H1 (cell line): ENCODE measurements around the gene NDUFV1. TPM values are rescaled to one million over a fixed set of nuclear protein-coding genes. Genes with fewer than 3 reads are reported as not detected.

Source experiments
- EZH2 ChIP-seq: fragments of 200-600 bp; sonication (generic); IDR thresholded peaks from 2 replicates; pipeline ENCODE4 v1.7.1; 2012; ENCODE audit warnings: low read depth, mild to moderate bottlenecking, moderate library complexity, low read length, inconsistent platforms; ENCODE audit not compliant: severe bottlenecking
- polyA plus RNA-seq, 7 experiments: library from polyadenylated mRNA; depleted of rRNA in 3 of 7; stranded (reverse) in 5 of 7; unstranded in 2 of 7; fragments of >200 nt in 5 of 7; fragments of 200-250 nt in 2 of 7; gene quantifications; 1 replicate in 5 of 7; 2 replicates in 1 of 7; 4 replicates in 1 of 7; pipeline versions ENCODE4 v1.2.1 to v1.2.3, GENCODE V29; 2011 to 2013; ENCODE audit warnings: missing spikeins in 2 of 7, mixed read lengths in 2 of 7
- total RNA-seq: library from RNA; stranded (reverse); fragmentation: NEBNext Ultra II Directional; extraction: Animal tissue kit (Norgen Biotek cat#: 25700); gene quantifications from 2 replicates; pipeline ENCODE4 v1.2.1, GENCODE V29; 2021
- TF ChIP-seq, protein P1 (sequence below), 3 experiments: IDR thresholded peaks; 1 replicate in 2 of 3; 2 replicates in 1 of 3; pipeline versions ENCODE4 v1.5.1 to v1.6.1; 2011; ENCODE audit warnings: low read length in 3 of 3, mild to moderate bottlenecking in 3 of 3, inconsistent platforms in 2 of 3, low read depth in 1 of 3, moderate library complexity in 1 of 3; ENCODE audit not compliant: insufficient read depth in 1 of 3; ENCODE audit errors: control extremely low read depth in 1 of 3

Gene NDUFV1
- total and polyA plus RNA-seq, 2 of the 8 experiments (the other 6 are each of a cell fraction or from before 2014, with no cell fraction given) = 125 to 131 TPM

DNA sequence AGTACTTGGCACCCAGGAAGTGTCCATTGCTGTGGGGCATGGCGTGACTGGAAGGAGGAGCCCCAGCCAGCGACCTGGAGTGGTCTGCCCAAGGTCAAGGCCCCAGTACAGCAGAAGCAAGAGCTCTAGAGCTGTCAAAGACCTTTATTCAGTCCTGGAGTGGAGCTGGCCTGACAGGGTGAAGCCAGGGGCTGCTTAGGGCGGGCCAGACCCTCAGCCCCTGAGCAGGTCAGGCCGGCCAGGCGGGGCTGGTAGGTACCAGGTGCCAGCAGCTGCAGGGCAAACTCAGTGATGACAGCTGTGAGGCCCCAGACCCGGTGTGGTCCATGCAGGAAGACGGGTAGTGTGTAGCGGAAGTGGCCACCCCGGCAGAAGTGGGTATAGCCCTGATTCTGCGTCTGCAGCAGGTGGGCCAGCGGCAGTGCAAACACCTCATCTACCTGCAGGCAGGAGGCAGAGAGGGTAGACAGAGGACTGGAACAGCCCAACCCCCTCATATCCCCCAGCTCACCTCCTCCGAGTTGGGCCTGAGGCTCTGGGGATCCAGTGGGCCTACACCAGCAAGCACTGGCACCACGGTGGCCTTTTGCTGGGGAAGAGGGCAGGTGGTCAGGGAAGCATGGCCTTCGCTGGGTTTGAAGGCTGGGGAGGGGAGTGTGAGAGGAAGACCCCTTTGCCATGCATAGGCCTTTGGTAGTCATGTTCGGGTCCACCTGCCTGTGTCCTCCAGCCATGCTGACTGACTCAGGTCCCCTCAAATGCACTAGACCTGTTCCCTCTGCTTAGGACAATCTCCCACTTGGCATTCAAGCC, 21.3 kb downstream of the NDUFV1 start (continued):
- TF ChIP-seq, protein P1, sequence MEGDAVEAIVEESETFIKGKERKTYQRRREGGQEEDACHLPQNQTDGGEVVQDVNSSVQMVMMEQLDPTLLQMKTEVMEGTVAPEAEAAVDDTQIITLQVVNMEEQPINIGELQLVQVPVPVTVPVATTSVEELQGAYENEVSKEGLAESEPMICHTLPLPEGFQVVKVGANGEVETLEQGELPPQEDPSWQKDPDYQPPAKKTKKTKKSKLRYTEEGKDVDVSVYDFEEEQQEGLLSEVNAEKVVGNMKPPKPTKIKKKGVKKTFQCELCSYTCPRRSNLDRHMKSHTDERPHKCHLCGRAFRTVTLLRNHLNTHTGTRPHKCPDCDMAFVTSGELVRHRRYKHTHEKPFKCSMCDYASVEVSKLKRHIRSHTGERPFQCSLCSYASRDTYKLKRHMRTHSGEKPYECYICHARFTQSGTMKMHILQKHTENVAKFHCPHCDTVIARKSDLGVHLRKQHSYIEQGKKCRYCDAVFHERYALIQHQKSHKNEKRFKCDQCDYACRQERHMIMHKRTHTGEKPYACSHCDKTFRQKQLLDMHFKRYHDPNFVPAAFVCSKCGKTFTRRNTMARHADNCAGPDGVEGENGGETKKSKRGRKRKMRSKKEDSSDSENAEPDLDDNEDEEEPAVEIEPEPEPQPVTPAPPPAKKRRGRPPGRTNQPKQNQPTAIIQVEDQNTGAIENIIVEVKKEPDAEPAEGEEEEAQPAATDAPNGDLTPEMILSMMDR (IDR thresholded peaks at IDR 0.05; ENCODE audit: control extremely low read depth in 1 of 3, insufficient read depth in 1 of 3, low read depth in 1 of 3, low read length in 3 of 3) = no peak
- TF ChIP-seq EZH2 = no peak
